HG02678 (cell line): Measurements from ENCODE around the gene CERKL.
"Not testable (repeated sequence)": the region's sequence is repeated elsewhere in the genome, so short reads cannot be mapped to it uniquely, and the experiment has no call there.

Experiments used
- ATAC-seq: cut with Tn5 transposase; IDR thresholded peaks from one replicate; pipeline ENCODE4 v1.9.1; 2021; ENCODE audit warnings: mild to moderate bottlenecking, moderate library complexity; ENCODE audit not compliant: unreplicated experiment

The CERKL gene, protein sequence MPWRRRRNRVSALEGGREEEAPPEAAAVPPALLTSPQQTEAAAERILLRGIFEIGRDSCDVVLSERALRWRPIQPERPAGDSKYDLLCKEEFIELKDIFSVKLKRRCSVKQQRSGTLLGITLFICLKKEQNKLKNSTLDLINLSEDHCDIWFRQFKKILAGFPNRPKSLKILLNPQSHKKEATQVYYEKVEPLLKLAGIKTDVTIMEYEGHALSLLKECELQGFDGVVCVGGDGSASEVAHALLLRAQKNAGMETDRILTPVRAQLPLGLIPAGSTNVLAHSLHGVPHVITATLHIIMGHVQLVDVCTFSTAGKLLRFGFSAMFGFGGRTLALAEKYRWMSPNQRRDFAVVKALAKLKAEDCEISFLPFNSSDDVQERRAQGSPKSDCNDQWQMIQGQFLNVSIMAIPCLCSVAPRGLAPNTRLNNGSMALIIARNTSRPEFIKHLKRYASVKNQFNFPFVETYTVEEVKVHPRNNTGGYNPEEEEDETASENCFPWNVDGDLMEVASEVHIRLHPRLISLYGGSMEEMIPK

DNA sequence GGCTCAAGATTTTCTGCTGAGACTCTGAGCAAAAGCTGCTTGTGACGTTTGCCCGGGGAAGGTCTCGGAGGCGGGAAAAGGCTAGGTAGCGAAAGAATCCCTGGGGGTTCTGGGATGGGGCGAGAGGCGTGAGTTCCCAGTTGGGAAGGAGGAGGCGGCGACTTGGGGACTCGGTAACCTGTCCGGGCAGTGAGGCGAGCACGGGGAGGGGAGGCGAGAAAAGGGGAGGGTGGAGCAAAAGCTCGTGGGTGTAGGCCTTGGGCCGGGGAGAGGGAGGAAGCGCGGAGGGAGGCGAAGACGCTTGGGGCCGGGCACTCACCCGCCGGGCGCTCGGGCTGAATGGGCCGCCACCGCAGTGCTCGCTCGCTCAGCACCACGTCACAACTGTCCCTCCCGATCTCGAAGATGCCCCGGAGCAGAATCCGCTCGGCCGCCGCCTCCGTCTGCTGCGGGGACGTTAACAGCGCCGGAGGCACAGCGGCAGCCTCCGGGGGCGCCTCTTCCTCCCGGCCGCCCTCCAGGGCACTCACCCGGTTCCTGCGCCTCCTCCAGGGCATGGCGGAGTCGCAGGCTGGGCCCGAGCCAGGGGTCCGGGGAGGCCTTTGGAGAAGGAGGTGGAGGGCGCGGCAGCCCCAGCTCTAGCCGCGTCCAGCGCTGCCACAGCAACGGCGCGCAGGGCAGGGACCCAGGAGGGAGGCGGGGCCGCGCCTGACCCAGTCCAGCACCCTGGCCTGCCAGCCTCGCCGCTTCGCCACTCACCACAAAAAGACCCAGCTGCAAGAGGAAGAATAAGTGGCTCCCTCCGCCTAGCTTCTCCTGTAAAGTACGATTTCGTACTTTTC, at the start of gene CERKL:
TSS of gene CERKL (minus strand) at position 656 of the 842 bp plus-strand sequence. CDS start at position 557, 99 bp downstream.
- peak; percentile 93 for ATAC-seq

DNA sequence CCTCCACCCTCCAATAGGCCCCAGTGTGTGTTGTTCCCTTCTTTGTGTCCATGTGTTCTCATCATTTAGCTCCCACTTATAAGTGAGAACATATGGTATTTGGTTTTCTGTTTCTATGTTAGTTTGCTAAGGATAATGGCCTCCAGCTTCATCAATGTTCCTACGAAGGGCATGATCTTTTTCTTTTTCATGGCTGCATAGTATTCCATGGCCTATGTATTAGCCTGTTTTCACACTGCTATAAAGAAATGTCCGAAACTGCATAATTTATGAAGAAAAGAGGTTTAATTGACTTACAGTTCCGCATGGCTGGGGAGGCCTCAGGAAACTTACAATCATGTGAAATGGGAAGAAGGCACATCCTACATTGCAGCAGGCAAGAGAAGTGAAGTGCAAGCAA, 45.6 kb upstream of the CERKL start:
- not testable (repeated sequence) for ATAC-seq

DNA sequence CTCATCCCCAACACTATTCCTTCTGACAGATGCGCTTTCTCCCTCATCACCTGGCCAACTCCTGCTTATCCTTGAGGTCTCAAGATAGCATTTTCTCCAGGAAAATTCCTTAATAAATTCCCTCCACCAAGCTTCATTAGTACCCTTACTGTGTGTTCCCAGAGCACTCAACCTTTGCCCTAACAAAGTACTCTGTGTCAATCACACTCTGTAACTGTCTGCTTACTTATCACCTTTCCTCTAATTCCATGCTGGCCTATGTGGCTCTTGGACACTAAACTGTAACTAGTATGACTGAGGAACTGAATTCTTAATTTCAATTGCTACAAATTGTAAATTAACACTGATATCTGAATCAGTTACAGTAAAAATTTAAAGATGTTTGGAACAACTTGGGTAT, 41.3 kb upstream of the CERKL start:
- ATAC-seq = no peak

DNA sequence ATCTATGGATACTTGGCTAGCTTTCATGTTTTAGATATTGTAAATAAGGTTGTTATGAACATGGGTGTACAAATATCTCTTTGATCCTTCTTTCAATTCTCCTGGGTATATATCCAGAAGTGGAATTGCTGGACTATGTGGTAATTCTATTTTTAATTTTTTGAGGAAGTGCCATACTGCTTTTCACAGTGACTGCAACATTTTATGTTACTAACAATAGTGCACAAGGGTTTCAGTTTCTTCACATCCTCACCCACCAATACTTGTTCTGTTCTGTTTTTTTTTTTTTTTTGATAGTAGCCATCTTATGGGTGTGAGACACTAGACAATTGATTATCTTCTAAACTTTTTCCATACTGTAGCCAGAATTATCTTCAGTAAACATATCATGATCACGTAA, 40.7 kb upstream of the CERKL start:
- no peak for ATAC-seq

DNA sequence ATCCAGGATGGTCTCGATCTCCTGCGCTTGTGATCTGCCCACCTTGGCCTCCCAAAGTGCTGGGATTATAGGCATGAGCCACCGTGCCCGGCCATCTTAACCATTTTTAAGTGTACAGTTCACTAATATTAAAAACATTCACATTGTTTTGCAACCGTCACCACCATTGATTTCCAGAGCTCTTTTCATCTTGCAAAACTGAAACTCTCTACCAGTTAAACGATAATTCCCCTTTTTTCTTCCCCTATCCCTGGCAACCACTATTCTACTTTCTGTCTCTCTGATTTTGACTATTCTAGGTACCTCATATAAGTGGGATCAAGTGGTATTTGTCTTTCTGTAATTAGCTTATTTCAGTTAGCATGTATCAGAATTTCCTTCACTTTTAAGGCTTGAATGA, 40.2 kb upstream of the CERKL start:
- no peak for ATAC-seq

DNA sequence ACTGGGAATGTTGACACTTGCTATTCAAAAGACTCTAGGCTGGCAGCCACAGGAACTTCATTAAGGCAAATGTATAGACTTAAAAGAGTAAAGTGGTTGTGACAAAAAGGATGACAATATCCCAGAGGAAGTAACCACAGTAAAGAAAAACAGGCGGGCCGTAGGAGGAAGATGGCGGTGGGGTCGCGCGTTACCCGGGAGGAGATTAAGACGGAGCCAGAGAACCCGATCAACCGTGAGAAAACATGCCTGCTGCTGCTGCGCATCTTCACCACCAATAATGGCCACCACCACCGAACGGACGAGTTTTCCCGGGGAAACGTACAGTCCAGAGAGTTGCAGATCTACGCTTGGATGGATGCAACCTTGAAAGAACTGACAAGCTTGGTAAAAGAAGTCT, 37.4 kb upstream of the CERKL start:
- no peak for ATAC-seq

DNA sequence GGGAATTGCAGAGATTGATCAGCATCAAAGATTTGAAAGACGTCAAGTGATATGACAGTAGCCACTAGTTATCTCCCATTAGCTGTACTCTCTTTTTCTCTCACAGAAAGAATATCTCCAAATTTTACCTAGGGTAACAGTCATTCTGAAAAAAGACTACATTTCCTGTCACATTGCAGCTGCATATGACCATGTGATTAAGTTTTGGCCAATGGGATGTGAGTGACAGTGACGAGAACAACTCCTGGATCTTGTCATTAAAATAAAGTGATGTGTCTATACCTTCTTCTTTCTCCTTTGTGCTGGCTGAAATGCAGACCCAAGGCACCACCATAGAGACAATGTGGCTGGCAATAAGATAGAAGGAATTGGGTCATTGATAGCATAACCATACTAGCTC, 34.0 kb upstream of the CERKL start:
- no peak for ATAC-seq

DNA sequence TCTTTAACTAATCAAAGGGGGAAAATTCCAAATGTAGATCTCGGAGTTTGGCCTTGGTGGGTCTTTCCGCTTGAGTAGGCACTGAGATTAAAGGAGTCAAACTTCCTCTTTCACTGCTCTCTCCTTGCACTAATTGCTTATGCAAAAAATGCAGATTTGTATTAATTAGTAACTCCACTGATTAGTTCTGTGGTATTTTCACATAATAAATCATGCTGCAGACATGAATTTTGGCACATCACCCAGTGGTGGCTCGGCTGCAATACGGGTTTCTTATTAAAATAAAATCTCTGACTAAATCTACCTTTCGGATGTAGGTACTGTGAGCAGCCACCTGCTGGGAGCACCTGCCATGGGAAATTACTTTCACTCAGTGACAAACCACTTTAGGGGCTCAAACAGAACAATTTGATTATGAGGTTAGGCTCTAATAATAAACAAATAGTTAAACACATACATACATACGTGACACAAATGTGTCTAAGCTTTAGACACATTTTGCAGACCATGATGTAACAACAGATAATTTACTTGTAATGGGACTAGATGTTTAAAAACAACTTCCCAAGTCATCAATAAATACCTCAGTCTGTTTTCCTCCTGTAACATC, 29.8 kb upstream of the CERKL start:
- no peak for ATAC-seq

DNA sequence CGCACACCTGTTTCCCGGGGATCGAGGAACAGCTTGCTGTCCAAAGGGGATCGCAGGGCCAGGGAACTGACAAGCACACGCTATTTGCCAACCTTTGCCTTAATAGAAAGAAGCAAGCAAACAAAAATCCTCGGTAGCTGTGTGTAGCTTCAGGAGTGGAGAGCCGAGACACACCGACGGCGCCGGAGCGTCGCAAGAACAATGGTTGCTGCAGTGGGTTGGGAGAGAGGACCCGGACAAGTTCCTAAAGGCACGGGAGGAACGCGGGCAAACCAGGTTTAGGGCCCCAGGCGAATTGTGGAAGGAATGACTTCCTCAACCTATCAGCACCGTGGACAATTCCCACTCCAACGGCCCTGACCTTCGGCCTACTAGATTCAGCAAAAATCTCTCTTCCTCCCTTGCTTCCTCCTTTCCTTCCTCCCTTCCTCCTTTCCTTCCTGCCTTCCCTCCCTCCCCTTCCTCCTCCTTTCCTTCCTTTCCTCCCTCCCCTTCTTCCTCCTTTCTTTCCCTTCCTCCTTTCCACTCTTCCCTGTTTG, 28.3 kb upstream of the CERKL start:
- ATAC-seq = no peak

DNA sequence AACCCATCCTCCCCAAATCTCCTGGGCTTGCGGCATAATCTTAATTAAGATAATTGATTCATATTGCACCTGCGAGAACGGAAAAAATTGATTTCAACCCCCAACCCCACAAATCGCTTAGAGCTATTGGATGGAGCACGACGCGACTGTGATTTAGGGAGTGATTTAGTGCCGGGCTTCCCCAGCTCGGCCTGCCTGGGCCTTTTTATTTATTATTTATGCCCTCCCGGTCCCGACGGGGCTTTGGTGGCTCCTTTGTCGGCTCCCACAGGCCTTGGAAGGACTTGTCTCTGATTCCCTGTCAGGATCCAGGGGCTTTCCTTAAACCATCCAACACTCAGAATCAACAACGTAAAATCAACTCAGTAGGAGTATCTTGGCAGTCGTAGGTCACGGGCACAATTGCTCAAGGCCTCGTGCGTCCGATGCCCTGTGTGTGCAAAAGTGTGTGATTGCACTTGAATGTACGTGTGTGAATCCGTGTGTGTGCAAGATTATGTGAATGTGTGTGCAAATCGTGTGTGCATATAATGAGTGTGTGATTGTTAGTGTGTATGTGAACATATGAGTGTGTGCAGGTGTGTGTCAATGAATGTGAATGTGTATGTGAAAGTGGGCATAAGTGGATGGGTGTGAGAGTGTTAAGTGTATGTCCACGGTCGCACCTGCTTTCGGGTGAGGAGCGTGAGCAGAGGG, 27.7 kb upstream of the CERKL start:
- no peak for ATAC-seq

DNA sequence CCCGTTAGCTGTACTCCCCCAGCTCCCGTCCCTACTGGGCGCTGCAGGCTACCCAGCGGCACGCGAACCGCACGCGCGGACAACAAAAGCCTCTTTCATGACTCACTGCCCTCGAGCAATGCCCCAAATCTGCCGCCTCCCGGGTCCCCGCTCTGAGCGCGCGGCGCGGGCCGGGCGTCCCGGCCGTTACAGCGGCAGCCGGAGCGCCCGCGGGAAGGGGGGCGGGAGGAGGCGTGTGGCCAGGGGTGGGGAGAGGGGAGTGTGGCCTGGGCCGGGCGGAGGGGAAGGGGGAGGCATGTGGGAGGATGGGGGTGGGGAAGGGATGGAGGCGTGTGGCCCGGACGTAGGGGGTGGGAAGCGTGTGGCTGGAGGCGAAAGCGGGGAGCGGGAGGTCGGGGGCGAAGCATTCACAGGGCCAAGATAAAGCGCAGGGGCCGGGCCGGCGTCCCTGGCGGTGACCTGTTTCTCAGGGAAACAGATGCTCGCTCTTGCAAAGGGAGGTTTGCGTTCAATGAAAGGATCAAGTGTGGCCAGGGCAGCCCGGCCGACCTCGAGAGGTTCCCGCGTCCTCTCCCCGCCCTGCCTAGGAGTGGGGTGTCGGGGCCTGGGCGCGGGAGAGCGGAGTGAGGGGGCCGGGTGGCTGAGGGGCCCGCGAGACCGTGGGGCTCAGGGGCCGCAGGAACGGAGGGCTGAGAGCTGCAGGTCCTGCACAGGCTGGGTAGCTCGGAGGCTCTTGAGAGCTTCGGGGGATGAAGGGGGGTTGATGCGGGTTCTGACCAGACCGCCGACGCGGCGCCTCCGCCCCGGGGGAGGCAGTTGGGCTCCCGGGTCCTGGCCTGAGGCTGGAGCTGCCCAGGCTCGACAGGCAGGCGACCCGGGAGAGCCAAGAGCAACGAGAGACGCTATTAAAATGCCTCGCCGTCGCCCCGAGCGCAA, 26.9 kb upstream of the CERKL start:
- ATAC-seq = no peak

DNA sequence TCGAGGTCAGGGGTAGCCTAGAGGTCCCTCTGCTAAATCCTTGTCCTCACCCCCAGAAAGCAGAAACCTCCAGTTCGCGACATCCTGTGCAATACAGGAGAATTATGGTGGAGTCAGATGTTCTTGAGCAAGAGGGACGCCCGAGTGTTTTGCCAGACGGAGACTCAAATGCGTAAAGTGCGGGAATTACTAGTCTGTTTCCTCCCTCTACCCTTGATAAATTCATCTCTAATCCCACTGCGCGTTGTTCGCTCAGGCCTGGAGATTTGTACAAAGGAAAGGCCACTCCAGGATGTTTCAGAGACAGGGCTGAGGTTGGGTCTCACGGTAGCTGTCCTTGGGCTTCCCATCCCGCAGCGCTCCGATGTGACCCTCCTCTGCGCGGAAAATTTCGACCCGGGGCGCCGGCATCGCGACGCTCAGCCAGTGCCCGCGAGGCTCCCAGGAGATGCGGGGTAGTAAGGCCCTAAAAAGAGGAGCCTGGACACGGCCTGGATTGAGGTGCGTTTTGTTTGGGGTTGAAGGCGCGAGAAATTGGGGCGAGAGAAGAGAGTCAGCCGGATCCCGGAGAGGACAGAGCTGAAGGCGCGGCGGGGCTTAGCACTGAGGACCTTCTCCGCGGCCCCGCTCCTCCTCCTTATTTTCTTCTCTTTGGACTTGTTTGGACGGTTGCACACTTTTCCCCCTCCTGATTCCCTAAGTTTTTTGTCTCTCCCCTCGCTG, 26.1 kb upstream of the CERKL start:
- ATAC-seq = no peak

DNA sequence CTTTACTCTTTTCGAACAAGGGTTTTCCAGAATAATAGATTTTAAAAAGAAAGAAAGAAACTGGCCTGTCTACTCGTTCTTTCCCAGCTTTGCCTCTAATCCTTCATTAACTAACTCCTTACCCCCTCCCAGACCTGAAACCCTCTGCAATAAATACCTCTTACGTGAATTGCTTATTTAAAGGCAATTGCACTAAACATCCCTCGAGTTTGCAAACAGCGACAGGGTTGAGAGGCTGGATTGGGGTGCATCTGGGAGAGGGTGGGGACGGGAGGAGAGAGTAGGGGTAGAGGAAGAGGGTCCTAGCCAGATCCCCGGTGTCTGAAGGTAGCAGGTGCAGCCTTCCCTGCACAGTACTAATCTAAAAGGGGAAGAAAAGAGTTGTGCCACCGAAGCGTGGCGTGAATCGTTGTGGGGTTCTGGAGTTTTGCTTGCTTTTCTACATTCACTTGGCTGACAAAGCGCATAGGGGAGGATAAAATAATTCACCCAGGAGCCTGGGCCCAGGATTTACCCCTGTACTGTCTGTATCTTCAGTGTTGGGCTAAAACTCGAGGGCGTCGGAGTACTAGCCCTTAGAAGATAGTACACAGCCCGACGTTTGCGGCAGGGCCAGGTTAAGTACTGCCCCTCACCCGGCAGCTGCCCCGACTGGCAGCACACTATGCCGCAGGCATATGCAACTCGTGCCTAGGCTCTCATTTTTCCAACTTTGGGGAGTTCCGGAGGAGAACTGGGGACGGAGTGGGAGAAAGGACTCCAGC, 25.3 kb upstream of the CERKL start:
- ATAC-seq = no peak

DNA sequence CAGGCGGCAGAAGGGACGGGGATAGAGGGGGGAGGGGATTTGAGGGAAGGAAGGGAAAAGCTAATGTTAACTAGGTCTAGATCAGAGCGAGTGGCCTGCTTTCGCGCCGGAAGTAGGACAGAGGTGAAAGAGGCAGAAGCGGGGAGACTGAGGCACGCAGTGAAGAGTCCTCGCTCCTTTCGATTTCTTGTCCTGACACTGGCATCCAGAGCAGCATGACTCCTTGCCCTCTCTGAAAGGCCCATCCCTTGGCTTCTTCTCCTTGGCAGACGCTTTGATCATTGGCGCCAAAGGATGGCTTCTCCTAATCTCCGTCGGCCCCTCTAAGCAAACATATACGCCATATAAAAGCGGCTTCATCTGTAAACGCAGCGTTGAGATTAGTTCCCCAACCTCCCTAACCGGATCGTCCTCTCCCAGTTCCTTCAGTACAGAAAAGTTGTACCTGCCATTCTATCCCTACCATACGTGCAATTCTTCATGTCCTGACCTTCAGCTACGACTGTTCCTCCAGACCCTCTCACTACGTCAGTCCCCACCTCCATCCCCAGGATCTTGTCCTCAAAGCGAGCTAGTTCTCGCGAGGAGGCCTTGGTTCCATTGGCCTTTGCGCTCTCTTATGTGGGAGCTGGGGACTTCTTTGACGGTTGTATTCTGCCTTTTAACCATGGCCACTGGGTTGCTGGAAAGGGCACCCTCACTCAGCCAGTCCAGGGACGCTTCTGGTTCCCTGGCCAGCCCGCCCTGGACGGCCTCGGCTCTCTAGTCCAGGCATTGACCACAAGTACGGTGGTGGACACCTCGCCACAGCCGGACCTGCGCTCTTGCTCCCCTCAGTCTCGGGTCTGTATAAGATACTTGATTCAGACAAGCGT, 24.3 kb upstream of the CERKL start:
- ATAC-seq = no peak

DNA sequence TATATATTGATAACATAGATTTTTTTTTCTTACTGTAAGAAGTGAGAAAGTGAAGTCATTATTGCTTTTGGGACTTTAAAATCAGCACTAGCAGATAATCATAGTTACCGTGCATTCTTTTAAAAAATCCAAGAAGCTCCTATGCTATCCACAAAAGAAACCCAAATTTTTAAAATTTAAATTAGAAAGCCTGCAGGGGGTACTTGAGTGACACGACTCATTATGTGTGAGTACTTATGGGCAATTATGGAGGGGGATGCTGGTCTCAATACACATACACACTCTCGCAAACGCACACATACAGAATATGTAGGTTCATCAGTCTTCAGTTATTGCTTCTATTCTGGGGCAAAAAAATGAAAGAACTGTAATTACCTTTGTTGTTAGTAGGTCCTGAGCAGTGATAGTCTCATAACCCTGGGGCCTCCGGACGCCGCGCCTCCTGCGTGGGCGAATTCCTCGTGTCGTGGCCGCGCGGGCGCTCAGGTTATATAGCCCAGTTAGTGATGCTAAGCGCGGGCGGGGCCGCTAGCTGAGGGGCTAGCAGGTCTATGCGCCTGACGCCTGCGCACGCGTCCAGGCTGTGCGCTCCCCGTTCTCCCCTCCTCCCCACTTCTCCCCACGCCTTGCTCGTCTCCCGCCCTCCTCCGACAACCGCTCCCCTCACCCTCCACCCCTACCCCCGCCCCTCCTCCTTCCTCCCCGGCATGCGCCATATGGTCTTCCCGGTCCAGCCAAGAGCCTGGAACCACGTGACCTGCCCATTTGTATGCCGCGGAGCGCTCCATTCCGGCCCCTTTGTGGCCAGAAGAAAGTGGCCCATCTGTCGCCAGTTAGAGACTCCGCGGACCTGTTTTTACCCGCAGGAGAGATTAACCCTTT, 23.4 kb upstream of the CERKL start, which contains the start of gene NEUROD1:
TSS of gene NEUROD1 (minus strand) at position 463 of the 882 bp plus-strand sequence. CDS start 1,657 bp downstream, outside the sequence.
- no peak for ATAC-seq

DNA sequence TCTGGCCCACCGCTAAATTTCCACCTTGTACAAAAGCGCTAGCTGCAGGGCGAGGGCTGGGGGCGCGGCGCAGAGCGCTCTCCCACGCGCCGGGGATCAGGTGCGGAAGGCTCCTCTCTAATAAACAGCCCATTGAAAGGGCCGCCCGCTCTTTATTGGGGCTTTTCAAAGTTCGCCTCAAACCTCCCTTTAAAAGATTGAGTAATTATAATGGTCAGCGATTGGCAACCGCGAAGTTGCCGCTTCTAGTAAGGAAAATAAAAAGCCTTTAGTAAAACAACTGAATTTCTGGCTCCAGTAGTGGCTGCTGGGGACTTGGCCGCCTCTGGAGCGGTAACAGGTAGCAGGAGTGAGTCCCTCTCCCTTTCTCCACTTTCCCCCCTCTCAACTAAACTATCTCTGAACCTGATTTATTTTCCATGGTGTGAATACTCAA, 22.7 kb upstream of the CERKL start:
- ATAC-seq = no peak
